RWPE2 (cell line): ENCODE data around the gene KDM4E.

ENCODE experiments used
- ATAC-seq: fragments of 200-7000 bp; cut with Tn5 transposase; 3 replicates; pipeline ENCODE4 v1.9.1; 2021; ENCODE audit warnings: low read depth
- DNase-seq: peaks from one replicate; pipeline ENCODE4 v3.0.0-alpha.2; 2020; ENCODE audit warnings: low spot score
- H3K27ac ChIP-seq: fragments of 450-650 bp; 2 replicates; pipeline ENCODE4 v1.5.1; 2017; ENCODE audit warnings: mild to moderate bottlenecking; ENCODE audit not compliant: poor library complexity, severe bottlenecking
- H3K27me3 ChIP-seq: fragments of 250-450 bp; sonication (Bioruptor Pico); 2 replicates; pipeline ENCODE4 v1.5.1; 2021; ENCODE audit warnings: mild to moderate bottlenecking, moderate library complexity; ENCODE audit not compliant: insufficient read depth, poor library complexity, severe bottlenecking
- H3K36me3 ChIP-seq: fragments of 250-450 bp; sonication (Bioruptor Pico); 2 replicates; pipeline ENCODE4 v1.5.1; 2020; ENCODE audit warnings: low read depth, mild to moderate bottlenecking, moderate library complexity
- H3K4me1 ChIP-seq: fragments of 250-450 bp; sonication (Bioruptor Pico); 2 replicates; pipeline ENCODE4 v1.5.1; 2021; ENCODE audit warnings: mild to moderate bottlenecking, moderate library complexity; ENCODE audit not compliant: insufficient read depth, poor library complexity, severe bottlenecking
- H3K4me3 ChIP-seq: fragments of 250-450 bp; sonication (Bioruptor Pico); 2 replicates; pipeline ENCODE4 v1.5.1; 2021; ENCODE audit warnings: mild to moderate bottlenecking, moderate library complexity; ENCODE audit not compliant: severe bottlenecking
- H3K9me3 ChIP-seq: fragments of 250-450 bp; sonication (Bioruptor Pico); 2 replicates; pipeline ENCODE4 v1.5.1; 2021; ENCODE audit warnings: mild to moderate bottlenecking, moderate library complexity; ENCODE audit not compliant: severe bottlenecking
- TF ChIP-seq, protein P1 (sequence below): fragments of 450-650 bp; IDR thresholded peaks from one replicate; pipeline ENCODE4 v1.5.1; 2017; ENCODE audit warnings: mild to moderate bottlenecking, moderate library complexity; ENCODE audit not compliant: poor library complexity, severe bottlenecking

KDM4E gene

DNA sequence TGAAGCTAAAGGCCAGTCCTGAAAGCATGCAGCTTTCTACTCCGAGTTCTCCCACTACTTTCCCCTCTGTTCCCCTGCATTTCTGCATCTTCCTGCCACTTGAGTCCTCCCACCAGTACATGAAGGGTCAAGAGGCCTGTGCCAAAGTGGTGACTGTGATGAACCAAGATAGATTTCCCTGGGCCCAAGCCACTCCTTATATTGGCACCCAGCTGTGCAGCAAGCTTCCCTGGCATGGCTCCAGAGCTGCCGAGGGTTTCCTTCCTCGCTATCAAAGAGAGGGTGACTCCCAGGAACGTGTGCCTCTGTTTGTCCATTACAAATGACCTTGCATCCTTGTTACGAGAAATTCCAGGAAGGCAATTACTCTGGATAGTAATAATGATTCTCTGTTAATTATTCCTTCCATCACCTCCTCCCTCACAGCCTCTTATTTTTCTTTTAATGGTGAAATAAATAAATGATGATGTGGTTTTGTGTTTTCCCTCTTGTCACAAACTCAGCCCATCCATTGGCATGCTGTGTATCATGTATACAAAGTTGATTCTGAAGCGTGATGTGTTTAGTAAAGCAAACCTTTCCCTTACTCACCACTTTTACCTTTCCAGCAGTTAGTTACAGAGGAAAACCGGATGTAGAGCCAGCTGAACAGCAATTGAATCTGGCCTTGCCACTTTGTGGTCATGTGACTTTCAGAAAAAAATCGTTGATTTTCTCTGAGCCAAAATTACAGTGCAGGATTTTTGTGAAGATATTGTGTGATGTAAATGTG lies 49.9 kb downstream of the KDM4E start:
- peaks cover 14% of the 10 kb centered on the region for H3K4me1 ChIP-seq
- ATAC-seq (no peak), DNase-seq (no peak)
- H3K27ac ChIP-seq = no peak overlapping the region
- no peak overlapping the region for H3K4me3 ChIP-seq
- H3K36me3 ChIP-seq = peaks cover 4% of the 10 kb centered on the region
- H3K9me3 ChIP-seq = no peaks in the 10 kb centered on the region
- H3K27me3 ChIP-seq = no peaks in the 10 kb centered on the region
- TF ChIP-seq, protein P1, sequence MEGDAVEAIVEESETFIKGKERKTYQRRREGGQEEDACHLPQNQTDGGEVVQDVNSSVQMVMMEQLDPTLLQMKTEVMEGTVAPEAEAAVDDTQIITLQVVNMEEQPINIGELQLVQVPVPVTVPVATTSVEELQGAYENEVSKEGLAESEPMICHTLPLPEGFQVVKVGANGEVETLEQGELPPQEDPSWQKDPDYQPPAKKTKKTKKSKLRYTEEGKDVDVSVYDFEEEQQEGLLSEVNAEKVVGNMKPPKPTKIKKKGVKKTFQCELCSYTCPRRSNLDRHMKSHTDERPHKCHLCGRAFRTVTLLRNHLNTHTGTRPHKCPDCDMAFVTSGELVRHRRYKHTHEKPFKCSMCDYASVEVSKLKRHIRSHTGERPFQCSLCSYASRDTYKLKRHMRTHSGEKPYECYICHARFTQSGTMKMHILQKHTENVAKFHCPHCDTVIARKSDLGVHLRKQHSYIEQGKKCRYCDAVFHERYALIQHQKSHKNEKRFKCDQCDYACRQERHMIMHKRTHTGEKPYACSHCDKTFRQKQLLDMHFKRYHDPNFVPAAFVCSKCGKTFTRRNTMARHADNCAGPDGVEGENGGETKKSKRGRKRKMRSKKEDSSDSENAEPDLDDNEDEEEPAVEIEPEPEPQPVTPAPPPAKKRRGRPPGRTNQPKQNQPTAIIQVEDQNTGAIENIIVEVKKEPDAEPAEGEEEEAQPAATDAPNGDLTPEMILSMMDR = no peak

DNA sequence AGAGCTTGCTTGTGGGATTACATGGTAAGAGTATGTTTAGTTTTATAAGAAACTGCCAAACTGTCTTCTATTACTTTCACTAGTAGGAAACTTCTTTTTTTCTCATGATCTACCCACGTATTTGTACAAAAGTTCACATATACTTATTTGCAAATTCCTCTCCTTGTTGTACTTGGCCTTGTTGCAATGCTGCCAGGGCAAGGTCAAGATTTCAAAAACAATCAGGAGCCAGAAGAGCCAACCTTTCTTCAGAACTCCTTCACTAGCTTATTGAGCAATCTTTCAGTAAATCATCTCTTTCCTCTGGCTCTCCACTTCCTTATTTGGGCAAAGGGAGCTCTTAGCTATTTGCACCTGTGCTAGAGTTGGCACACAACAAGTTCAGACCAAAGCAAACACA lies 51.4 kb downstream of the KDM4E start:
- ATAC-seq = peak; percentile 79
- no peak for DNase-seq
- H3K4me1 ChIP-seq = peaks cover 17% of the 10 kb centered on the region
- no peaks in the 10 kb centered on the region; the same call in 1 of the 2 replicates for H3K36me3 ChIP-seq
- no peaks in the 10 kb centered on the region for H3K27me3 ChIP-seq
- TF ChIP-seq, protein P1 = no peak
- H3K27ac ChIP-seq = peak overlapping the region; percentile 38
- no peaks in the 10 kb centered on the region for H3K9me3 ChIP-seq
- no peak overlapping the region for H3K4me3 ChIP-seq

GRCh38 chr11:95076981-95077380 lies 51.9 kb downstream of the KDM4E start:
- Histone ChIP-seq H3K4me3 (no peak overlapping the region), H3K9me3 (no peaks in the 10 kb centered on the region), H3K4me1 (peaks cover 18% of the 10 kb centered on the region), H3K27me3 (no peaks in the 10 kb centered on the region), H3K36me3 (no peaks in the 10 kb centered on the region), H3K27ac (no peak overlapping the region)
- TF ChIP-seq, protein P1 = no peak
- ATAC-seq (no peak), DNase-seq (no peak)
